GM10266 (cell line): ENCODE results near the gene TMEM235.

Experiments
- DNase-seq: peaks from one replicate; pipeline ENCODE4 v3.0.0; 2012; ENCODE audit errors: extremely low spot score
- CTCF ChIP-seq: IDR thresholded peaks from 2 replicates; pipeline ENCODE4 v1.5.1; 2012; ENCODE audit warnings: mild to moderate bottlenecking, low read depth; ENCODE audit not compliant: control insufficient read depth, insufficient read depth; ENCODE audit errors: missing control alignments

TMEM235 gene

GRCh38 chr17:78219396-78220150, 11.9 kb upstream of the TMEM235 start:
- TF ChIP-seq CTCF, result no peak

DNA sequence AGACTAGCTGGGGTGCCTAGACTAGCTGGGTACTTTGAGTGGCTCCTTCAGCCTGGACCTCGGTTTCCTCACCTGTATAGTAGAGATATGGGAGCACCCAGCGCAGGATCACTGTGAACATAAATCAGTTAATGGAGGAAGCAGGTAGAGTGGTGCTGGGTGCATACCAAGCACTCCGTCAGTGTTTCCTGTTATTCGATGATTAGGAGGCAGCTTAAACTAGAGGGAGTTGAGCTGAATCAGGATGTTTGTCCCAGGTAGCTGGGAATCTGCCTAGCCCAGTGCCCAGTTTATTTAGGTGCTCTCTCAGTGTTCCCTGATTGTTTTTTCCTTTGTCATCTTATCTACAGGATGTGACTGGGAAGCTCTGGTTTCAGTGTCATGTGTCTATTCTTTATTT, 8.4 kb upstream of the TMEM235 start:
- TF ChIP-seq CTCF, result no peak
- DNase-seq, result no peak

More at GRCh38 chr17:78219396-78220150, 11.9 kb upstream of the TMEM235 start:
- DNase-seq, result no peak

DNA sequence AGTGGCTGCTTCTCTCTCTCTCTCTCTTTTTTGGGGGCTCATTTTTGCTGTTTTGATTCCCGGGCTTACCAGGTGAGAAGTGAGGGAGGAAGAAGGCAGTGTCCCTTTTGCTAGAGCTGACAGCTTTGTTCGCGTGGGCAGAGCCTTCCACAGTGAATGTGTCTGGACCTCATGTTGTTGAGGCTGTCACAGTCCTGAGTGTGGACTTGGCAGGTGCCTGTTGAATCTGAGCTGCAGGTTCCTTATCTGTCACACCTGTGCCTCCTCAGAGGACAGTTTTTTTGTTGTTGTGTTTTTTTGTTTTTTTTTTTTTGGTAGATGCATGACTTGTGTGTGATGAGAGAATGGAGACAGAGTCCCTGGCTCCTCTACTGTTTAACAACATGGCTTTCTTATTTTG, 7.7 kb upstream of the TMEM235 start:
- no peak for DNase-seq
- TF ChIP-seq CTCF, result no peak

GRCh38 chr17:78224231-78225087, 7.0 kb upstream of the TMEM235 start:
- DNase-seq, result no peak
- no peak for TF ChIP-seq CTCF

- TF ChIP-seq CTCF, result no peak
- DNase-seq, result no peak
Measured at GRCh38 chr17:78225088-78225865, 6.2 kb upstream of the TMEM235 start.

DNA sequence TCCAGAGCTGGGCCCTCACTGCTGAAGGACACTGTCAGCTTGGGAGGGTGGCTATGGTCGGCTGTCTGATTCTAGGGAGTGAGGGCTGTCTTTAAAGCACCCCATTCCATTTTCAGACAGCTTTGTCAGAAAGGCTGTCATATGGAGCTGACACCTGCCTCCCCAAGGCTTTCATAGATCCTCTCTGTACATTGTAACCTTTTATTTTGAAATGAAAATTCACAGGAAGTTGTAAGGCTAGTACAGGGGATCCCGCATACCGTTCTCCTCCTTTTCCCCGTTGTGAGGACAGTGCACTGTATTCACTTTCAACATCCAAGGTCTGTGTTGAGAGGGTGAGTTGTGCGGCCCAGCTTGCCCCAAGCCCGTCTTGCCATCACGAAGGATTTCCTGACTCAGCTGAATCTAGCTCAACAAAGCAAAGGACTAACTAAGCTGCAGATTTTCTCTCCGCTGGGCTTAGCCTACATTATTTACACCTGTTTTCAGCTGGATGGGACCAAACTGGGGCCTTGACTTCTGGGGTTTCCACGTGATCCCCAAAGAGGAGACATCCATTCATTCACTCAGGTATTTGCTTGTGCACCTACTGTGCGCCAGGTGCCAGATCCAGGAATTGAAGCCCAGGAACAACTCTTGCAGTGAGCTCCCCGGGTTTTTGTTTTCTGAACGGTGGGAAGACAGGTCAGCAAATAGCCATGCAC, 5.2 kb upstream of the TMEM235 start:
- TF ChIP-seq CTCF, result no peak
- DNase-seq, result no peak
